Measurements from ENCODE around the gene RAB3GAP1.
"Not testable (repeated sequence)": the region's sequence is repeated elsewhere in the genome, so short reads cannot be mapped to it uniquely, and the experiment has no call there.

Gene RAB3GAP1

DNA sequence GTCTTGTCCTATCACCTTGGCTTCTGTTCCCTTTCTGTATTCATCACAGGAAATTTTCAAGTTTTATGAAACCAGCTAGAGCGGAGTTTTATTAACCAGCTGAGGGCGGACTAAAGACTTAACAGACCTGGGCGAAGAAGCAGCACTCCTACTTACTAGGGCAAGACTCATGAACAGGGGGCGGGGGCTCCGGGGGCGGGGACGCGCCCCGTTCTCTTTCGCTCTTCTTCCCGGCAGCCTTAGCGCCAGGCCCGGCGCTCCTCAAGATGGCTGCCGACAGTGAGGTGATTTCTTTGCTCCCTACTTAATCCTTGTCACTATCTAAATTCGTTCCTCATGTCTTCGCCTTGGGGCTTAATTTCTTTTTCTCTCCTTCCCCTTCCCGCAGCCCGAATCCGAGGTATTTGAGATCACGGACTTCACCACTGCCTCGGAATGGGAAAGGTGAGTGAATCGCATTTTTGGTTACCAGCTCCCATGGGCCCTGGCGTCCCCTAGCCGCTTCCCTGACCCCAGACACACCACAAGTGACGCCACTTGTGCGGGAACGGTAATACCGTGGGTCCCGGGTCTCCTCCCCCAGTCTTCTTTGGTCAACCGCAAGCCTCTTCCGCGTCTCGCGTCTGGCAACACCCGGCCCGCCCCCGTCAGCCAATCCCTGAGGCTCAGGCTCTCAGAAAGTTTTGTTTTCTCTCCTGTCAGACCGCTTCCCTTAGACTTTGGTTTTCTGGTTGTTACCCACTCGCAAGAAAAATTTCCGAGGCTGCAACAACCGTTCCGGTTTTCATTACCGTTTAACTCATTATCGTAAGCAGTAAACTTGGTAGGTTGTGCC, at the start of gene RAB3GAP1:
TSS of gene RAB3GAP1 (plus strand) at position 251 of the 835 bp plus-strand sequence. CDS start at position 267, 16 bp downstream.
- peak; percentile 85 to 88 for DNase-seq (ENCODE audit: low read depth in 2 of 2)

DNA sequence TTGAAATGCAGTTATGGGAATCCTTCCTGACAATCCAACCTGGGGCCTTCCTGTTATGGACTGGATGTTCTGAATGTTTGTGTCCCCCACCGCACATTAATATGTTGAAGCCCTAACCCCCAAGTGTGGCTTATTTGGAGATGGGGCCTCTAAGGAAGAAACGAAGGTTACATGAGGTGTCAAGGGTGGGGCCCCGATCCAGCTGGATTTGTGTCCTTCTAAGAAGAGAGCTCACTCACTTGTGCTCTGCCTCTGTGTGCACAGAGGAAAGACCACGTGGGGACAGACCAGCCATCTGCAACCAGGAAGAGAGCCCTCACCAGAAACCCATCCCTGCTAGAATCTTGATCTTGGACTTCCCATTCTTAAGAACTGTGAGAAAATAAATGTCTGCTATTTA, 49.3 kb upstream of the RAB3GAP1 start:
- DNase-seq (ENCODE audit: low read depth in 2 of 2), result no peak

DNA sequence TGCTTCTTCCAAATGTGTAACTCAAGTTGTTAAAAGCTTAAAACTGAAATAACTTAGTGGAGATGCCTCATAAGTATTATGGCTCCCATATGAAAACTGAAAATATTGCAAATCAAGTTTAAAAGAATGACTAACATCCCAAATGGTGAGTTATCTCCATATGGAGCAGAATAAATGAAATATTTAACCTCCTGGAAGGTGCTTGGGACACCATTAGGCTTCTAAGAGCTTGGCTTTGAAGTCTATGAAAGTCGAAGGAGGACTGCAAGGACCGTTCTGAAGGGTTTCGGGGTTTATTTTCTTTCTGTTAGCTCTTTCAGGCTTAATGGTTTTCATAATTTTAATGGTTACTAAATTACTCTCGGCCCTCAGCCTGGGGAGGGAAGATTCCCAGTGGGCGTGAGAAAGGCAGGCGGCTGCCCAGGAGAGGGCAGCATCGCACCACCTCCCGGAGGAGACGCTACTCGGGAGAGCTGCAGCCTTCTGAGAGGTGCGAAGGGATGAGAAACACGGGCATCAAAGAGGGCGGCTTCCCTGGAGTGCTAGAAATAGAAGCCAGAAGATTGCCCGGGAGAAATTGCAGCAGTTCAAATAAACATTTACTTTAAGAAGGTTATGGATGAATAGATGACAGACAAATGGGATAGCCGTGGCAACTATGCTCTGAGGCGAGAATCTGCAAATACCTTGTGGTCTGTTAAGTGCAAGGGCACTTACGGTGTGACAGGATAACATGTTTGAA, 47.9 kb upstream of the RAB3GAP1 start:
- DNase-seq (ENCODE audit: low read depth in 2 of 2), result peak; percentile 39 to 59

DNA sequence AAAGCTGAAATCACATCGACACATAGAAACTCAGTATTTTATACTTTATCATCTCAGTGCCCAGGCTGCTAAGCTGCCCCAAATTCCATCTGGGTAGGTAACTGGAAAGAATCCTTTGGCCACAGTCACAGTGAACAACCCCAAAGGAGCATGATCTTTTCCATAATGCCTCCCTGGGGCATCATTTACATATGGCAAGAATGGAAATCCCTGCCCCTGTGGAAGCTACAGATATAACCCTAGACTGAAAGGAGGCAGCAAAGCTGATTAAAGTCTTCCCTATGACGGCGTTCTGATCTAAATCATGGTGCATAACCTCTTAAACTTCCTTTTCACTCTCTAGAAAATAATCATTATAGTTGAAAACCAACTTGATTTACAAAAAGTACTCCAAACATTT, 46.3 kb upstream of the RAB3GAP1 start:
- DNase-seq (ENCODE audit: low read depth in 2 of 2), result no peak

DNA sequence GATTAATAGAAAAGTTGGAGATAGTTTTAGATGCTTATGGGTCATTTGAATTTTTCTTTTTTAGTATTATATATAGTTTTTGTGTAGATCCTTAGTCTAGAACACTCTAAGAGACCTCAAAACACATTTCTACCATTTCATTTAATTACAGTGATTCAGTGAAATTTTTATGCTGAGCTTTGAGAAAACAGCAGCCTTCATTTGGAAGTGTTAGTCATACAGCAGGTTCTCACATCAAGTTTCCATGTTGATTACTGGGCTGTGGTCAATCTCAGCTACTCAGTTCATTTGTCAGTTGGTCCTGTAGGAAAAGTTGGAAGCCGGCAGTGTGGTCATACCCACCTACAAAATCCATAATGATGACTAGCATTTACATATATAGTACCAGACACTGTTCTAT, 42.8 kb upstream of the RAB3GAP1 start:
- no peak for DNase-seq (ENCODE audit: low read depth in 2 of 2)

DNA sequence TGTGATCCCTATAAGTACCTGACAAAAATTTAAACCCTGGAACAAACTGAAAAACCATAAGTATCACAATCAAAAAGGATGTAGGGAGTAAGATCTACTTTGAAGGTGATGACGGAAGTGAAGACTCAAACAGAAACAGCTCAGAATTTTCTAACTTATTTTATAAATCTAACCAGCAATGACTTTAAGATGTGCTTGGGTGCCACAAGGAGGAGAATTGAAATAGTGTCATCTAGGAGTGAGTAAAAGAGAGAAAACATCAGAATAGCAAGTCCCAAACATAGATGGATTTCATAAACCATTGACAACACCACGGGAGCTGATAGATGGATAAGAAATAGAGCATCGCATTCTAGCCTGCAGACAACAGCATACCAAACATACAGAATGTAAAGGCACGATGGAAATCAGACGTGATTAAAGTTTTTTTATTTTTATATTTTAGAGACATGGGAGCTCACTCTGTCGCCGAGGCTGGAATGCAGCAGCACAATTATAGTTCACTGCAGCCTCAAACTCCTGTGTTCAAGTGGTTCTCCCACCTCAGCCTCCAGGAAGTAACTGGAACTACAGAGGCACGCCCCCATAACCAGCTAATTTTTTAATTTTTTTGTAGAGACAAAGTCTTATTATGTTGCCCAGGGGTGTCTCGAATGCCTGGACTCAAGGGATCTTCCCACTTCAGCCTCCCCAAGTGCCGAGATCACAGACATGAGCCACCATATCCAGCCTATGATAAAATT, 41.7 kb upstream of the RAB3GAP1 start:
- no peak for DNase-seq (ENCODE audit: low read depth in 2 of 2)

DNA sequence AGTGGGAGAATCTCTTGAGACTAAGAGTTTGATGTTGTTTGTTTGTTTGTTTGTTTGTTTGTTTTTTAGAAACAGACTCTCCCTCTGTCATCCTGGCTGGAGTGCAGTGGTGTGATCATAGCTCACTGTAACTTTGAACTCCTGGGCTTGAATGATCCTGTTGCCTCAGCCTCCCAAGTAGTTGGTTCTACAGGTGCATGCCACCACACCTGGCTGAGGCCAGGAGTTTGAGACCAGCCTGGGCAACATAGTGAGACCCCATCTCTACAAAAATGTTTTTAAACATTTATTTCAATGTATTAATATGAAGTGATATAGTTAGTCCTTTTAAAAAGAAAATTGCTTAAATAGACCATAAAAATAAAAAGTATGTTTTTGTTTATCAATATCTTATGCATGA, 40.5 kb upstream of the RAB3GAP1 start:
- DNase-seq (ENCODE audit: low read depth in 2 of 2), result no peak

DNA sequence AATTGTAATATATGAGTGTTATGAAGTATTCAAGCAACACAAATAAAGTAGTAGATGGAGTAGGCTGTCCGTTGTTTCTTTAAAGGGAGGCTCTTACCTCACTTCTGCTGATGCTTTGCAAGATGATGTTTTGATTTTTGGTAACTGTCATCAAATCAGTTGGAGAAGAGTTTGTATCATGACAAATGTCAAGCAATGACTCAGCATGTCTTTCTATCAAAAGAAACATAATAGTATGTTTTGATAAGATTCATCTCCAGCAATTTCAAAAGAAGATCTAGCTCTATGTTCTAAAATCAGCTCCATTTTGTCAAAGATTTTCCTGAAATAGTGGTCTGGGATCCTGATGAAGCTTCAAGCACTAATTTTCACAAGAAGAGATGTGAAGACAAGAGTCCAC, 30.5 kb upstream of the RAB3GAP1 start:
- no peak for DNase-seq (ENCODE audit: low read depth in 2 of 2)

DNA sequence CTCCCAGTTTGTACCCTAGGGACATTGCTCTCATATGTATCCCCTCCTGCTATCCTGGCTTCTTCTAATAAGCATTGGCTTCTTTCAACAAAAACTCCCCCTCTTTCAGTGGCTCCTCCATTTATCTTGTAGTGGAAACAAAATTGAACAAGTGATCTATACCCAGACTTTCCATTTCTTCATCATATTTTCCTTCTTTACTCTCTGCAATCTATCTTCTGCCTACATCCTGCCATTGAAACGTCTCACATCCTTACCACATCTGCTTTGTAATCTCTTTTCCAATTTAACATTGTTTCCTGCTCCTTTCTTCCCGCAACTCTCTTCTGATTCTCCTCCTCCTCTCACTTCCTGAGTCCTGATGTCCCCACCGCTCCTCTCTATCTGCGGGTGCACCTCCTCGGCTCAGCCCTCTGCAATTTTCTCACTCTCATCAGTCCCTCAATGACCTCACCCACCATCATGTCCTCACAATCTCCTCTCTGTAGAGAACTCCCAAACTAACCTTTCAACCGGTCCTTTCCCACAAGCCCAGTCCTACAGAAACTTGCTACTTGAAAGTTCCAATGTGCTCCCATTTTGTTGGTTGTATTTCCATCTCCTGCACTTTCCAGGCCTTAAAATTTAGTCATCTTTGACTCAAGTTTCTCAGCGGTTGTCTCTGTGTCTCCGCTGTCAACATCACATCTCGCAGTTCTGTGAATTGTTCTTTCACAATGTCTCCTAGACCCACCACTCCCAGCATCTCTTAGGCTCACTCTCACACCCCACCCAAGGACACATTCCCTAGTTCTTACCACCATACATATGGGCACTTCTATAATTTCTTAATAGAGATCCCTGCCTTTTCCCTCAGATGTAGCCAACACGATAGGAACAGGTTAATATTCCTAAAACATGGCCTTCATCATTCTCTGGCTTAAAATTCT, 28.9 kb upstream of the RAB3GAP1 start:
- DNase-seq (ENCODE audit: low read depth in 2 of 2), result no peak

DNA sequence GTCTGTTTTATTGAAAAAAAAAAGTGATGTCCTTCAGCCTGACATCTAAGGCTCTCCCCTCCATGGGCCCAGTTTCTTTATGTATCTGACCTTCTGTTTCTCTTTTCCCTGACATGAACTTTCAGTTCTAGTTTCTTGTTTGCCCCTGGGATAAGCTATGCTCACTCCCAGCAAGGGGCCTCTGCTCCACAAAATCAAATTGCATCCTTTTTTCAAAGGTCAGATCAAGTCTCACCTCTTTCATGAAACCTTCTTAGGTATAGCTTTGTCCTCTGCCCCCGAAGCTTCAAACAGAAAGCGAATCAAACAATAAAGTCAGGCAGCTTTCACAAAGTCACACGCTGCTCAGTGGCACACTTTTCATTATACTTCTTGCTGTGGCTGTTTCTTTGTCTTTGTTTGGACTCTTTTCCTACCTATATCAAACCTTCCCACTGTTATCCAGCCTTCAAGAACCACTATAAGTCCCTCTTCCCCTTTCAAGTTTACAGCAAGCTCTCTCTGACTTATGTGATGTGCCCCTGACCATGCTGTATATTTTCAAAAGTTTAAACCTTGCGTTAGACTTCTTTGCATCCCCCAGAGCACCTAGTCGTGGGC, 28.1 kb upstream of the RAB3GAP1 start:
- no peak for DNase-seq (ENCODE audit: low read depth in 2 of 2)

DNA sequence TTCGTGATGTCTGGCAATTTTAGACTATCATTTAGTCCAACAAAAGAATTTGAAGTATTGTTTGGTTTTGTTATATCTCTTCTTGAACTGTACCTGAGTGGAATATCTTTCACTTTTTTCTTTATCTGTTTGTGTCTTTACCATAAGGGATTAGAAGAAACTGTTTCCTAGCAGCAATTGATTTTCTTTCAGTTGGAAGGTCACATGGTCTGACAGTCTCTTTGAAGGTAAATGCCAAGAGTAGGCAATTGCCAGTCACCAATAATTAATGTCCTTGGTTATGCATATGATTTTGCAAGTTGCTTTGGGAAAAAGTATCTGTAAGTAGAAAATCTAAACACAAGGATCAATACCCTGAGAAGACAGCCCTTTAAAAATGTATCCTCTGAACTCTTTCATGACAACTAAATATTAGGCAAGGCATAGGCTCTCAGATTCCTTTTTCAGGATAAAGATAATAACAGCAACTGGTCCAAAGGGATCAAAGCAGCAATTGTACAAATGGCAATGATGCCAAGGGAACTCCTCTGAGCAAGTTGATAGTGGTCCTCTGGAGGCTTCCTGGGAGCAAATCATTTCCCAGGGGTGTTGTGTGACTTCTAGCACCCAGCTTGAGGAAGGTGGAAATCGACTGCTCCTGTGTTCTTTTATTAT, 22.5 kb upstream of the RAB3GAP1 start:
- no peak for DNase-seq (ENCODE audit: low read depth in 2 of 2)

DNA sequence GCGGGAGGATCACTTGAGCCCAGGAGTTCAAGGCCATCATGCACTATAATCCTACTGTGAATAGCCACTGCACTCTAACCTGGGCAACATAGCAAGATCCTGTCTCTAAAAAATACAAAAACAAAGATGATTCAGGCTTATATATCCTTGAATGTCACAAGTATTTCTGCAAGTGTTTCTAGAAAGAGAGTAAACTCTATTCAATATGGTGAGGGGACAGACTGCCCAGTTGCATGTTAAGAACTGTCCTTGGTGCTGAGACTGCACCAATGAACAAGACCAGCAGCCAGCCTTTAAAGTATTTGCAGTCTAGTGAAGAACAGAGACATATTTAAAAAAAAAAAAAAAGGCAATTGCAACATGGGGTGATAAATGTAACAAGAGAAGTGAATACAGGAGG, 21.3 kb upstream of the RAB3GAP1 start:
- DNase-seq (ENCODE audit: low read depth in 2 of 2), result no peak

DNA sequence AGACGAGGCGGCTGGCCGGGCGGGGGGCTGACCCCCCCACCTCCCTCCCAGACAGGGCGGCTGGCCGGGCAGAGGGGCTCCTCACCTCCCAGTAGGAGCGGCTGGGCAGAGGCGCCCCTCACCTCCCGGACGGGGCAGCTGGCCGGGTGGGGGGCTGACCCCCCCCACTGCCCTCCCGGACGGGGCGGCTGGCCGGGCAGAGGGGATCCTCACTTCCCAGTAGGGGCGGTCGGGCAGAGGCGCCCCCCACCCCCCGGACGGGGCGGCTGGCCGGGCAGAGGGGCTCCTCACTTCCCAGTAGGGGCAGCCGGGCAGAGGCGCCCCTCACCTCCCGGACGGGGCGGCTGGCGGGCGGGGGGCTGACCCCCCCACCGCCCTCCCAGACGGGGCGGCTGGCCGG, 18.9 kb upstream of the RAB3GAP1 start:
- DNase-seq (ENCODE audit: low read depth in 2 of 2), result not testable (repeated sequence)

DNA sequence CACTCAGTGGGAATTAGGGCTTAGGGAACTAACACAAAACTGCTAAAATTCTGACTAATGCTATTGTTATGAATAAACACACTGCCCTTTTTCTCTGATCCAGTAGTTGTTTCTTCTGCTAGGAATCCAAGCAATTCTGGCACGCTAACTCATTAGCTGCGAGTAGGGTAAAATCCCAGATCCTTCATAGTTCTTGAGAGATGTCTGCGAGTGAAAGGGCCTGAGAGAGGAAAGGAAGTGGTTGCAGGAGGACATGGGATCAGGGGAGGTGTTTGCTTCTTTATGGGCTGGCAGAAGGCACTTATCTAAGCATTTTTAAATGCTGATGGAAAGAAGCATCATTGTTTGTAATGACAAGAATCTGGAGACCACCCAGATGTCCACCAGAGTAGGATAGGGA, 14.3 kb upstream of the RAB3GAP1 start:
- DNase-seq (ENCODE audit: low read depth in 2 of 2), result no peak

DNA sequence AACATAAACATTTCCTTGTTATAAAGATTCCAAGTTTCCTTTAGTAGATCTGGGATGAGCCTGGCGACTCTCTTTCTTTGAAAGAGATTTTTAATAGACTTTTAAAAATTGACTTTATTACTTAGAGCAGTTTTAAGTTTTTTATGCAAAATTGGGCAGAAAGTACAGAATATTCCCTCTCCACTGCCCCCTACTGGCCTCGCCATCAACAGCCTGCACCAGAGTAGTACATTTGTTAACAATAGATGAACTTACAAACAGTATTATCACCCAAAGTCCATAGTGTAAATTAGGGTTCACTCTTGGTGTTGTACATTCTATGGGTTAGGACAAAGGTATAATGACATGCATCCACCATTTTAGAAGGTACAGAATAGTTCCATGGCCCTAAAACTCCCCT, 8.7 kb upstream of the RAB3GAP1 start:
- no peak for DNase-seq (ENCODE audit: low read depth in 2 of 2)

DNA sequence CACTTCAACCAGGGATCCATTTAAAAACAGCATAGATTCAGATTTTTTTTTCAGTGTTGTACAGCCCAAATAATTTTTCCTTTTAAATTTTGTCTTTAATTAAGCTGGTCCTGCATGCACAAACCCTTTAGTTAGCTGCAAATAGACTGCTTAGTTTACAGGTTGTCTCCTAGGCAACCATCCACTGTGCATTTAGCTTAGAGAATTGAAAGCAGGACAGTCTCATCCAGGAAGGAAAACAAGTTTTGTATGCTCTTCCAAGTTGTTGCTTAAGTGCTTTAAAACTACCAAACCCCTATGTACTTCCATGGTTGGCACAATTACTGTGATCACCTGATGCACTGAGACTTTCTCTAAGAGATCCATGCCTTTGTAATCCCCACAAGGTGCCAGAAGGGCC, 4.8 kb upstream of the RAB3GAP1 start, which contains the start of gene MAP3K19:
TSS of gene MAP3K19 (minus strand) at position 148 of the 400 bp plus-strand sequence. CDS start 22,800 bp downstream, outside the sequence.
- DNase-seq (ENCODE audit: low read depth in 2 of 2), result no peak

DNA sequence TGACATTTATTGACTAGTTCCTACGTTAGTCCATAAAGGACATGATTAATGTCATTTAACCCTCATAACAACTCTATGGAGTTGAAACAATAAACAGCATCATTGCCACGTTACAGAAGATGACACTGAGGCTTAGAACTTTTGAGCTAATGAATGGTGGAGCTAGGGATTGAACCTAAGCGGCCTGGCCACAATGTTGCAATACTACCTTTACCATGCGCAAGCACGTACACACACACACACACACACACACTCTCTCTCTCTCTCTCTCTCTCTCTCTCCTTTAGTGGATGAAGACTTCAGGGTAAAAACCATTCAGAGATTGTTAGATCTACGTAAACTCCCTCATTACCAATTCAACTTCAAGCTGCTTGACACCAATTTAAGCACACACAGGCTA, 4.0 kb upstream of the RAB3GAP1 start:
- no peak for DNase-seq (ENCODE audit: low read depth in 2 of 2)

DNA sequence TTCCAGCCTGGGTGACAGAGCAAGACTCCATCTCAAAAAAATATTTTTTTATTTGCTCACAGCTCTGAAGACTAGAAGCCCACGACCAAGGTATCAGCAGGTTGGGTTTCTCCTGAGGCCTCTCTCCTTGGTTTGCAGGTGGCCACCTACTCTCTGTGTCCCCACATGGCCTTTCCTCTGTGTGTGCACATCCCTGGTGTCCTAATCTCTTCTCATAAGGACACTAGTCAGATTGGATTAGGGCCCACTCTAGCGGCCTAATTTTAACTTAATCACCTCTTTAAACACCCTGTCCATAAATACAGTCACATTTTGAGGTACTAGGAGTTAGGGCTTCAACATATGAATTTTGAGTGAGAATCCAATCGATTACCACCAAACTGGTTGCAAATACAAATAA, 2.0 kb upstream of the RAB3GAP1 start:
- DNase-seq (ENCODE audit: low read depth in 2 of 2), result no peak

DNA sequence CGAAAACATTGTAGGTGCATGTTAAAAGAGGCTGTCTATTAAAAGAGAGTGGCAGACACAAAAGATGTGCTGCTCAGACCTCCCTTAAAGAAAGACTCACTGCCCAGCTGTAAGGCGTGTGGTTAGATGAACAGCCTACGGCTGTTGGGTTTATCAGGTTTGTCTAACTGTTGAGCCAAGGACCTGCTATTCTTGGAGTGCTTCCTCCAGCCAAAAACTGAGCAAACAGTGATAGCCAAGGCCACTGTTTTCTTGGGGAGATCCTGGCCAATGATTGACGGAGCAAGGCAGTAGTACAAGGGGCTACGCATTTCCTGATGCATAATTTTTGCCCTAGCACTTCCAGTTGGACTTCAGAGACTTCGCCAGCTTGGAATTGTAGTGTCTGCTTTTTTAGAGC, 1.4 kb upstream of the RAB3GAP1 start:
- no peak for DNase-seq (ENCODE audit: low read depth in 2 of 2)

DNA sequence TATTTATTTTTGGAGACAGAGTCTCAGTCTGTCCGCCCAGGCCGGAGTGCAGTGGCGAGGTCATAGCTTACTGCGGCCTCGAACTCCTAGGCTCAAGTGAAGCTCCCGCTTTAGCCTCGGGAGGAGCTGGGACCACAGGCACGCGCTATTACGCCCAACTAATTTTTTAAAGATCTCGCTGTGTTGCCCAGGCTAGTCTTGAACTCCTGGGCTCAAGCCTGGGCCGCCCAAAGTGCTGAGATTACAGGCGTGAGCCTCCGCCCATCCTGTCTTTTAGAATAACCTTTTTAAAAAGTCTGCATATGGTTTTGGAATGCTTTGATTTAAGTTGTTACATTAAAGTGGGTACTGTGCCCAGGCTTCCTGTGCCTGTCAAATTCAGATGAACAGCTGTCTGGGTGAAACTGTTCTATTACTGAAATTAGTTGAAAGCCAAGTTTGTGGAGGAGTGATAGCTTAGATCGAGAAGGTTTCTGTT, 944 bp downstream of the RAB3GAP1 start:
- peak; percentile 5 to 7 for DNase-seq (ENCODE audit: low read depth in 2 of 2)
